NOMO-1 (cell line): Measurements from ENCODE around the gene AHNAK2.
"Not testable (repeated sequence)": the region's sequence is repeated elsewhere in the genome, so short reads cannot be mapped to it uniquely, and the experiment has no call there.

Source experiments
- DNase-seq, 2 experiments: peaks; one replicate each; lab custom pipeline; 2025; ENCODE audit not compliant: unreplicated experiment in 2 of 2; lab: John Stamatoyannopoulos, UW

AHNAK2 gene

GRCh38 chr14:104954746-104955395 lies 23.3 kb downstream of the AHNAK2 start:
- no peak for DNase-seq

DNA sequence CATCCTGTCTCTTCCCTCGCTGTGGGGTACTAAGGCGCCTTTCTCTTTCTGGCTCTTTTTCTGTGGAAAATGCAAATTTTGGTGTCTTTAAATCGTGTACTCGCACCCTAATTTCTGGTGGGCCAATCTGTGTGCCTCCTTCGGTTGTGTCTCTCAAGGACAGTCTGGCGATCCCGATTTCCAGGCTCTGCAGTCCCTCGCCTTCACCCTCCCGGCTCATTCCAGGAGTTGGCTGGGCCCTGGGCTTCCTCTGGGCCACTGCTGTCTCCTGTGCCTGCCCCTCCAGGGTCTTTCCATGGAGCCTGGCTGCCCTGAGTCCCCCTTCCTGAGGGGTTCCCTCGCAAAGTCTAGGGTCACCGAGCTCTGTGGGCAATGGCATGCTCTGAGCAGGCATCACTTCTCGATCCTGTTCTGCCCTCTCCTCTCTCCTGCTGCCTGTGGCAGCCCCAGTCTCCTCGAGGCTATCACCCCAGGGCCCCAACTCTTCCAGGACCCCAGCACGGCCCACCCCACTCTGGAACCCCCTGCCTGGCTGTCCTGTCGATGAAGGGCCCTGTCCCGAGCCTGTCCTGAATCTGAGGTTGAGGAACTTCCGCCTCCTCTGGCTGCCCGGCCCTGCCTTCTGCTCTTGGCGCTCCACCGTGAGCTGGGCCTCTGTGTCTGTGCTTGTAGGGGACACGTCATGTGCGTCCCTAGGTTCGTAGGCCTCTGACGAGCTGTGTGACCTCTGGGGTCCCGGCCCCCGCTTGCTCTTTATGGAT lies 24.1 kb downstream of the AHNAK2 start:
- DNase-seq: no peak

DNA sequence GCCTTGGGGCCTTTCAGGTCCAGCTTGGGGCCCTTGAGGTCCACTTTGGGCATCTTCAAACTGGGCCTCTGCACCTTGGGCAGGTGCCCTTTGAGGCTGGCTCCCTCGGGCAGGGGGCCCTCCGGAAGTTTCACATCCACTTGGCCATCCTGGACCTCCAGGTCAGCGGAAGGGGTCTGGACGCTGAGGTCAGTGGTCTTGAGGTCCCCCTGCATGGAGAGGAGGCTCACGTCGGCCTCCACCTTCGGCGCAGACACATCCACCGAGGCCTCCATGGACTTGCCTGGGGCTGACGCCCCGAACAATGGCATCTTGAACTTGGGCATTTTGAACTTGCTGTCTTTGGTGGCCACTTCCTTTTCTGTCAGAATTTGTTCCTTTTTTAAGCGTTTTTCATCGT lies 25.1 kb downstream of the AHNAK2 start:
- DNase-seq: peak in 1 of 2 experiments; percentile 16

DNA sequence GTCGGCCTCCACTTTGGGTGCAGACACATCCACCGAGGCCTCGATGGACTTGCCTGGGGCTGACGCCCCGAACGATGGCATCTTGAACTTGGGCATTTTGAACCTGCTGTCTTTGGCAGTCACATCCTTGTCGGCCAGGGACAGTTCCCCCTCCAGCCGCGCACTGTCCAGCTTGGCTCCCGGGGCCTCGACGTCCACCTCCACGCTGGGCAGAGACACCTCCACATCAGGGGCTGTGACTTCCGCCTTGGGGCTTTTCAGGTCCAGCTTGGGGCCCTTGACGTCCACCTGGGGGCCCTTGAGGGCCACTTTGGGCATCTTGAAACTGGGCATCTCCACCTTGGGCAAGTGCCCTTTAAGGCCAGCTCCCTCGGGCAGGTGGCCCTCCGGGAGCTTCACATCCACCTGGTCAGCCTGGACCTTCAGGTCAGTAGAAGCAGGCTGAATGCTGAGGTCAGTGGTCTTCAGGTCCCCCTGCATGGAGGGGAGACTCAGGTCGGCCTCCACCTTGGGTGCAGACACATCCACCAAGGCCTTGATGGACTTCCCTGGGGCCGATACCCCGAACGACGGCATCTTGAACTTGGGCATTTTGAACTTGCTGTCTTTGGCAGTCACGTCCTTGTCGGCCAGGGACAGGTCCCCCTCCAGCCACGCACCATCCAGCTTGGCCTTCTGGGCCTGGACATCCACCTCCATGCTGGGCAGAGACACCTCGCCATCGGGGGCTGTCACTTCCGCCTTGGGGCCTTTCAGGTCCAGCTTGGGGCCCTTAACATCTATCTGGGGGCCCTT lies 26.1 kb downstream of the AHNAK2 start:
- DNase-seq: not testable (repeated sequence)

DNA sequence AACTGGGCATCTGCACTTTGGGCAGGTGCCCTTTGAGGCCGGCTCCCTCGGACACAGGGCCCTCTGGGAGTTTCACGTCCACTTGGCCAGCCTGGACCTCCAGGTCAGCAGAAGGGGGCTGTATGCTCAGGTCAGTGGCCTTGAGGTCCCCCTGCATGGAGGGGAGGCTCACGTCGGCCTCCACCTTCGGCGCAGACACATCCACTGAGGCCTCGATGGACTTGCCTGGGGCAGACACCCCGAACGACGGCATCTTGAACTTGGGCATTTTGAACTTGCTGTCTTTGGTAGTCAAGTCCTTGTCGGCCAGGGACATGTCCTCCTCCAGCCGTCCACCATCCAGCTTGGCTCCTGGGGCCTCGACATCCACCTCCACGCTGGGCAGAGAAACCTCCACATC lies 27.5 kb downstream of the AHNAK2 start:
- not testable (repeated sequence) for DNase-seq

- DNase-seq: no peak
These were observed 28.2 kb downstream of the AHNAK2 start for GRCh38 chr14:104950021-104950420.

DNA sequence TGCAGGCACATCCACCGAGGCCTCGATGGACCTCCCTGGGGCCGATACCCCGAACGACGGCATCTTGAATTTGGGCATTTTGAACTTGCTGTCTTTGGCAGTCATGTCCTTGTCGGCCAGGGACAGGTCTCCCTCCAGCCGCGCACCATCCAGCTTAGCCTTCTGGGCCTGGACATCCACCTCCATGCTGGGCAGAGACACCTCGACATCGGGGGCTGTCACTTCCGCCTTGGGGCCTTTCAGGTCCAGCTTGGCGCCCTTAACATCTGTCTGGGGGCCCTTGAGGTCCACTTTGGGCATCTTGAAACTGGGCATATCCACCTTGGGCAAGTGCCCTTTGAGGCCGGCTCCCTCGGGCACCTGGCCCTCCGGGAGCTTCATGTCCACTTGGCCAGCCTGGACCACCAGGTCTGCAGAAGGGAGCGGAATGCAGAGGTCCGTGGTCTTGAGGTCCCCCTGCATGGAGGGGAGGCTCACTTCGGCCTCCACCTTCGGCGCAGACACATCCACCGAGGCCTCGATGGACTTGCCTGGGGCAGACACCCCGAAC lies 28.7 kb downstream of the AHNAK2 start:
- not testable (repeated sequence) for DNase-seq

DNA sequence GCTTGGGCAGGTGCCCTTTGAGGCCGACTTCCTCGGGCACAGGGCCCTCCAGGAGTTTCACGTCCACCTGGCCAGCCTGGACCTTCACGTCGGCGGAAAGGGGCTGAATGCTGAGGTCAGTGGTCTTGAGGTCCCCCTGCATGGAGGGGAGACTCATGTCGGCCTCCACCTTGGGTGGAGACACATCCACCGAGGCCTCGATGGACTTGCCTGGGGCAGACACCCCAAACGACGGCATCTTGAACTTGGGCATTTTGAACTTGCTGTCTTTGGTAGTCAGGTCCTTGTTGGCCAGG lies 29.5 kb downstream of the AHNAK2 start:
- DNase-seq: no peak

- DNase-seq: not testable (repeated sequence)
These were observed 30.1 kb downstream of the AHNAK2 start for GRCh38 chr14:104947881-104948735.

- DNase-seq: not testable (repeated sequence)
These were observed 31.0 kb downstream of the AHNAK2 start for GRCh38 chr14:104947201-104947600.

GRCh38 chr14:104945986-104946965 lies 31.9 kb downstream of the AHNAK2 start:
- DNase-seq: not testable (repeated sequence)

GRCh38 chr14:104945266-104945665 lies 32.9 kb downstream of the AHNAK2 start:
- DNase-seq: not testable (repeated sequence)

DNA sequence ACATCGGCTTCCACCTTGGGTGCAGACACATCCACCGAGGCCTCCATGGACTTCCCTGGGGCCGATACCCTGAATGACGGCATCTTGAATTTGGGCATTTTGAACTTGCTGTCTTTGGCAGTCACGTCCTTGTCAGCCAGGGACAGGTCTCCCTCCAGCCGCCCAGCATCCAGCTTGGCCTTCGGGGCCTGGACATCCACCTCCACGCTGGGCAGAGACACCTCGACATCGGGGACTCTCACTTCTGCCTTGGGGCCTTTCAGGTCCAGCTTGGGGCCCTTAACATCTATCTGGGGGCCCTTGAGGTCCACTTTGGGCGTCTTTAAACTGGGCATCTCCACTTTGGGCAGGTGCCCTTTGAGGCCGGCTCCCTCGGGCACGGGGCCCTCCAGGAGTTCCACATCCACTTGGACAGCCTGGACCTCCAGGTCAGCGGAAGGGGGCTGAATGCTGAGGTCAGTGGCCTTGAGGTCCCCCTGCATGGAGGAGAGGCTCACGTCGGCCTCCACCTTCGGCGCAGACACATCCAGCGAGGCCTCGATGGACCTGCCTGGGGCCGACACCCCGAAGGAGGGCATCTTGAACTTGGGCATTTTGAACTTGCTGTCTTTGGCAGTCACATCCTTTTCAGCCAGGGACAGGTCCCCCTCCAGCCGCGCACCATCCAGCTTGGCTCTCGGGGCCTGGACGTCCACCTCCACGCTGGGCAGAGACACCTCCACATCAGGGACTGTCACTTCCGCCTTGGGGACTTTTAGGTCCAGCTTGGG lies 33.6 kb downstream of the AHNAK2 start:
- not testable (repeated sequence) for DNase-seq

DNA sequence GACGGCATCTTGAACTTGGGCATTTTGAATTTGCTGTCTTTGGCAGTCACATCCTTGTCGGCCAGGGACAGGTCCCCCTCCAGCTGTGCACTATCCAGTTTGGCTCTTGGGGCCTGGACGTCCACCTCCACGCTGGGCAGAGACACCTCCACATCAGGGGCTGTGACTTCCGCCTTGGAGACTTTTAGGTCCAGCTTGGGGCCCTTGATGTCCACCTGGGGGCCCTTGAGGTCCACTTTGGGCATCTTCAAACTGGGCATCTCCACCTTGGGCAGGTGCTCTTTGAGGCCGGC lies 34.2 kb downstream of the AHNAK2 start:
- DNase-seq: not testable (repeated sequence)

GRCh38 chr14:104943216-104944015 lies 34.8 kb downstream of the AHNAK2 start:
- not testable (repeated sequence) for DNase-seq

GRCh38 chr14:104942586-104942985 lies 35.6 kb downstream of the AHNAK2 start:
- no peak for DNase-seq

- no peak for DNase-seq
These were observed 36.4 kb downstream of the AHNAK2 start for GRCh38 chr14:104941508-104942365.
